ENCODE measurements around the gene GRIN3B.

GRCh38 chr19:1027650-1028061 lies 27.4 kb downstream of the GRIN3B start:
- TF ChIP-seq, protein P1, sequence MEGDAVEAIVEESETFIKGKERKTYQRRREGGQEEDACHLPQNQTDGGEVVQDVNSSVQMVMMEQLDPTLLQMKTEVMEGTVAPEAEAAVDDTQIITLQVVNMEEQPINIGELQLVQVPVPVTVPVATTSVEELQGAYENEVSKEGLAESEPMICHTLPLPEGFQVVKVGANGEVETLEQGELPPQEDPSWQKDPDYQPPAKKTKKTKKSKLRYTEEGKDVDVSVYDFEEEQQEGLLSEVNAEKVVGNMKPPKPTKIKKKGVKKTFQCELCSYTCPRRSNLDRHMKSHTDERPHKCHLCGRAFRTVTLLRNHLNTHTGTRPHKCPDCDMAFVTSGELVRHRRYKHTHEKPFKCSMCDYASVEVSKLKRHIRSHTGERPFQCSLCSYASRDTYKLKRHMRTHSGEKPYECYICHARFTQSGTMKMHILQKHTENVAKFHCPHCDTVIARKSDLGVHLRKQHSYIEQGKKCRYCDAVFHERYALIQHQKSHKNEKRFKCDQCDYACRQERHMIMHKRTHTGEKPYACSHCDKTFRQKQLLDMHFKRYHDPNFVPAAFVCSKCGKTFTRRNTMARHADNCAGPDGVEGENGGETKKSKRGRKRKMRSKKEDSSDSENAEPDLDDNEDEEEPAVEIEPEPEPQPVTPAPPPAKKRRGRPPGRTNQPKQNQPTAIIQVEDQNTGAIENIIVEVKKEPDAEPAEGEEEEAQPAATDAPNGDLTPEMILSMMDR (IDR thresholded peaks at IDR 0.05; ENCODE audit: insufficient read depth, low read length): no peak
- no peak for TF ChIP-seq POLR2AphosphoS5 (IDR thresholded peaks at IDR 0.05; ENCODE audit: low read depth)
- TF ChIP-seq GABPA (IDR thresholded peaks at IDR 0.05; ENCODE audit: low read depth): no peak
